Endothelial cell of umbilical vein (primary cell): ENCODE measurements around the gene PRAMEF1. TPM values are rescaled to one million over a fixed set of nuclear protein-coding genes. Genes with fewer than 3 reads are reported as not detected.
"Not testable (repeated sequence)": the region's sequence is repeated elsewhere in the genome, so short reads cannot be mapped to it uniquely, and the experiment has no call there.

ENCODE experiments used
- BruUV-seq: library from RNA; stranded (reverse); fragments of 400-500 nt; replicated peaks from 2 replicates; lab custom pipeline; 2021; lab: Mats Ljungman, UMichigan
- CTCF ChIA-PET: fragments of 300-600, 350-600 bp; sonication (Branson Sonifier 250); formaldehyde crosslinking; loops from one replicate; lab custom pipeline; 2021; ENCODE audit warnings: antibody characterized with exemption, inconsistent platforms; lab: Charles Lee
- POLR2A ChIA-PET: fragments of 300-600, 350-600 bp; sonication (Branson Sonifier 250); formaldehyde crosslinking; loops from one replicate; lab custom pipeline; 2021; ENCODE audit warnings: antibody characterized with exemption, inconsistent platforms; lab: Charles Lee
- DNase-seq: peaks from one replicate; pipeline ENCODE4 v3.0.0-alpha.2; 2011; ENCODE audit warnings: low read depth, low spot score
- FAIRE-seq: peaks from 2 replicates; lab custom pipeline; 2011; peaks lifted over from hg19 to GRCh38; lab: Jason Lieb, UNC
- H2AFZ ChIP-seq: 2 replicates; pipeline ENCODE4 v1.6.0; 2012; ENCODE audit warnings: low read depth, low read length, control low read depth, inconsistent platforms
- H3K27ac ChIP-seq: 2 replicates; pipeline ENCODE4 v1.5.1; 2011; ENCODE audit warnings: low read depth, mild to moderate bottlenecking, control low read depth, low read length, moderate library complexity; ENCODE audit not compliant: insufficient read depth
- H3K27me3 ChIP-seq, 2 experiments: 2 replicates each; pipeline versions ENCODE4 v1.6.0 to v1.6.1; 2011; ENCODE audit warnings: low read length in 2 of 2, mixed read lengths in 1 of 2; ENCODE audit not compliant: control insufficient read depth in 2 of 2, insufficient read depth in 2 of 2
- H3K36me3 ChIP-seq, 2 experiments: 2 replicates in 1 of 2; 3 replicates in 1 of 2; pipeline ENCODE4 v1.5.1; 2011; ENCODE audit warnings: low read length in 2 of 2, mild to moderate bottlenecking in 1 of 2, moderate library complexity in 1 of 2; ENCODE audit not compliant: control insufficient read depth in 2 of 2, insufficient read depth in 2 of 2; ENCODE audit errors: extremely low read depth in 1 of 2
- H3K4me1 ChIP-seq: 3 replicates; pipeline ENCODE4 v1.5.1; 2011; ENCODE audit warnings: mild to moderate bottlenecking, low read length; ENCODE audit not compliant: control insufficient read depth, insufficient read depth; ENCODE audit errors: extremely low read depth
- H3K4me2 ChIP-seq: 2 replicates; pipeline ENCODE4 v1.6.1; 2011; ENCODE audit warnings: low read length, control low read depth, mixed read lengths; ENCODE audit not compliant: insufficient read depth
- H3K4me3 ChIP-seq, 3 experiments: fragments of 200-600 bp in 1 of 3; sonication (generic), shearing (Covaris generic) in 1 of 3; replicated peaks in 1 of 3; 2 replicates each; pipeline ENCODE4 v1.5.1; 2011 to 2016; ENCODE audit warnings: control low read depth in 3 of 3, low read length in 3 of 3, mild to moderate bottlenecking in 2 of 3, inconsistent platforms in 1 of 3, low read depth in 1 of 3, moderate library complexity in 1 of 3; ENCODE audit not compliant: insufficient read depth in 1 of 3
- H3K79me2 ChIP-seq: 2 replicates; pipeline ENCODE4 v1.6.0; 2012; ENCODE audit warnings: low read length, inconsistent platforms; ENCODE audit not compliant: control insufficient read depth, insufficient read depth
- H3K9ac ChIP-seq: replicated peaks from 2 replicates; pipeline ENCODE3; 2011; ENCODE audit warnings: low read length, control low read depth; ENCODE audit not compliant: insufficient read depth; ENCODE audit errors: extremely low read depth
- H3K9me1 ChIP-seq: replicated peaks from 3 replicates; pipeline ENCODE4 v1.6.0; 2011; ENCODE audit warnings: mild to moderate bottlenecking, low read length; ENCODE audit not compliant: control insufficient read depth, insufficient read depth; ENCODE audit errors: extremely low read depth
- H3K9me3 ChIP-seq: replicated peaks from 2 replicates; pipeline ENCODE4 v1.5.1; 2012; ENCODE audit warnings: low read length, inconsistent platforms; ENCODE audit not compliant: control insufficient read depth, insufficient read depth
- H4K20me1 ChIP-seq: replicated peaks from 2 replicates; pipeline ENCODE3; 2011; ENCODE audit warnings: mild to moderate bottlenecking, low read length; ENCODE audit not compliant: control insufficient read depth, insufficient read depth; ENCODE audit errors: extremely low read depth
- EZH2 ChIP-seq: IDR thresholded peaks from 2 replicates; pipeline ENCODE4 v1.6.1; 2012; ENCODE audit warnings: borderline replicate concordance, low read depth, mild to moderate bottlenecking, moderate library complexity, low read length, inconsistent platforms; ENCODE audit not compliant: severe bottlenecking
- FOS ChIP-seq: IDR thresholded peaks from 2 replicates; pipeline ENCODE4 v1.6.1; 2011; ENCODE audit warnings: mild to moderate bottlenecking, low read length, moderate library complexity, borderline replicate concordance; ENCODE audit not compliant: insufficient read depth
- GATA2 ChIP-seq: IDR thresholded peaks from 2 replicates; pipeline ENCODE4 v1.7.0; 2011; ENCODE audit warnings: low read depth, mild to moderate bottlenecking, moderate library complexity, mixed read lengths, low read length; ENCODE audit not compliant: insufficient read length, insufficient read depth
- JUN ChIP-seq: IDR thresholded peaks from 2 replicates; pipeline ENCODE4 v1.6.1; 2011; ENCODE audit warnings: borderline replicate concordance, low read depth; ENCODE audit not compliant: insufficient read length, insufficient read depth
- MAX ChIP-seq: IDR thresholded peaks from 2 replicates; pipeline ENCODE4 v1.6.1; 2011; ENCODE audit not compliant: insufficient read depth, insufficient read length
- MYC ChIP-seq: IDR thresholded peaks from one replicate; pipeline ENCODE4 v1.6.1; 2011; ENCODE audit warnings: mild to moderate bottlenecking, low read depth, low read length
- POLR2A ChIP-seq: IDR thresholded peaks from 2 replicates; pipeline ENCODE4 v1.6.1; 2012; ENCODE audit warnings: low read depth, mild to moderate bottlenecking, control low read depth, low read length
- POLR2AphosphoS5 ChIP-seq: IDR thresholded peaks from 2 replicates; pipeline ENCODE4 v1.6.1; 2012; ENCODE audit warnings: low read depth, mild to moderate bottlenecking, control low read depth, low read length, moderate library complexity; ENCODE audit not compliant: insufficient read depth
- dilution Hi-C: fragments of 300-500 bp; cut with MboI; formaldehyde crosslinking; loops from one replicate; pipeline ENCODE4 v1.15.0; 2019; ENCODE audit warnings: low sequenced_read_pairs; ENCODE audit not compliant: extremely low pct_ligation_motif_present
- intact Hi-C: fragments of 100-400 bp; cut with micrococcal nuclease; formaldehyde crosslinking; loops from one replicate; pipeline ENCODE4 v1.10.0; 2022
- polyA plus RNA-seq, 4 experiments: library from polyadenylated mRNA; depleted of rRNA in 3 of 4; stranded (reverse) in 3 of 4; unstranded in 1 of 4; fragments of >200 nt; gene quantifications; 2 replicates each; pipeline versions ENCODE4 v1.2.1 to v1.2.3, GENCODE V29; 2011 to 2012; ENCODE audit warnings: missing spikeins in 1 of 4
- total RNA-seq: library from RNA; stranded (reverse); gene quantifications from 2 replicates; pipeline ENCODE4 v1.2.3, GENCODE V29; 2021
- TF ChIP-seq, protein P1 (sequence below), 2 donors: IDR thresholded peaks; 1 replicate in 1 of 2; 2 replicates in 1 of 2; pipeline ENCODE4 v1.5.1; 2011; ENCODE audit warnings: low read length in 2 of 2, mild to moderate bottlenecking in 2 of 2, moderate library complexity in 2 of 2, control low read depth in 1 of 2, inconsistent platforms in 1 of 2, low read depth in 1 of 2; ENCODE audit not compliant: insufficient read depth in 1 of 2; ENCODE audit errors: extremely low read depth in 1 of 2

Gene PRAMEF1
- total and polyA plus RNA-seq, 2 donors (not counting 3 experiments of a cell fraction or from before 2014, with no cell fraction given): not detected

- no peaks in the 10 kb centered on the region for H4K20me1 ChIP-seq
- no peak for FAIRE-seq
- TF ChIP-seq GATA2 (no peak), JUN (no peak), MYC (no peak), POLR2AphosphoS5 (no peak), FOS (no peak), EZH2 (no peak), POLR2A (no peak), MAX (no peak)
- TF ChIP-seq, protein P1, sequence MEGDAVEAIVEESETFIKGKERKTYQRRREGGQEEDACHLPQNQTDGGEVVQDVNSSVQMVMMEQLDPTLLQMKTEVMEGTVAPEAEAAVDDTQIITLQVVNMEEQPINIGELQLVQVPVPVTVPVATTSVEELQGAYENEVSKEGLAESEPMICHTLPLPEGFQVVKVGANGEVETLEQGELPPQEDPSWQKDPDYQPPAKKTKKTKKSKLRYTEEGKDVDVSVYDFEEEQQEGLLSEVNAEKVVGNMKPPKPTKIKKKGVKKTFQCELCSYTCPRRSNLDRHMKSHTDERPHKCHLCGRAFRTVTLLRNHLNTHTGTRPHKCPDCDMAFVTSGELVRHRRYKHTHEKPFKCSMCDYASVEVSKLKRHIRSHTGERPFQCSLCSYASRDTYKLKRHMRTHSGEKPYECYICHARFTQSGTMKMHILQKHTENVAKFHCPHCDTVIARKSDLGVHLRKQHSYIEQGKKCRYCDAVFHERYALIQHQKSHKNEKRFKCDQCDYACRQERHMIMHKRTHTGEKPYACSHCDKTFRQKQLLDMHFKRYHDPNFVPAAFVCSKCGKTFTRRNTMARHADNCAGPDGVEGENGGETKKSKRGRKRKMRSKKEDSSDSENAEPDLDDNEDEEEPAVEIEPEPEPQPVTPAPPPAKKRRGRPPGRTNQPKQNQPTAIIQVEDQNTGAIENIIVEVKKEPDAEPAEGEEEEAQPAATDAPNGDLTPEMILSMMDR (IDR thresholded peaks at IDR 0.05; ENCODE audit: extremely low read depth in 1 of 2, insufficient read depth in 1 of 2, low read depth in 1 of 2, low read length in 2 of 2): no peak
- intact Hi-C loops (no loop called here), dilution Hi-C loops (no loop called here)
- BruUV-seq: no TSS peak
- H3K36me3 ChIP-seq: no peaks in the 10 kb centered on the region
- H3K4me3 ChIP-seq: no peak overlapping the region
- no peak for DNase-seq
- H3K27ac ChIP-seq: no peak overlapping the region
- H3K9me3 ChIP-seq: no peaks in the 10 kb centered on the region
- no peak overlapping the region for H2AFZ ChIP-seq
- ChIA-PET CTCF (no interaction called here), POLR2A (no interaction called here)
- no peaks in the 10 kb centered on the region for H3K9me1 ChIP-seq
- H3K4me1 ChIP-seq: no peaks in the 10 kb centered on the region
- H3K9ac ChIP-seq: no peak overlapping the region
- H3K4me2 ChIP-seq: no peak overlapping the region
- no peaks in the 10 kb centered on the region for H3K27me3 ChIP-seq
- H3K79me2 ChIP-seq: no peaks in the 10 kb centered on the region
These were observed 20.2 kb downstream of the PRAMEF1 start for GRCh38 chr1:12811409-12811784.

DNA sequence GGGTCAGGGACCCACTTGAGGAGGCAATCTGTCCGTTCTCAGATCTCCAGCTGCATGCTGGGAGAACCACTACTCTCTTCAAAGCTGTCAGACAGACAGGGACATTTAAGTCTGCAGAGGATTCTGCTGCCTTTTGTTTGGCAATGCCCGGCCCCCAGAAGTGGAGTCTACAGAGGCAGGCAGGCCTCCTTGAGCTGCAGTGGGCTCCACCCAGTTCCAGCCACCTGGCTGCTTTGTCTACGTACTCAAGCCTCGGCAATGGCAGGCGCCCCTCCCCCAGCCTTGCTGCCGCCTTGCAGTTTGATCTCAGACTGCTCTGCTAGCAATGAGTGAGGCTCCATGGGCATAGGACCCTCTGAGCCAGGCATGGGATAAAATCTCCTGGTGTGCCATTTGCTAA lies 27.9 kb downstream of the PRAMEF1 start:
- H4K20me1 ChIP-seq, BruUV-seq, H3K27me3 ChIP-seq, H3K36me3 ChIP-seq, H3K4me1 ChIP-seq, H3K9ac ChIP-seq, H2AFZ ChIP-seq, intact Hi-C loops, CTCF ChIA-PET, H3K4me3 ChIP-seq, FAIRE-seq, H3K9me1 ChIP-seq, dilution Hi-C loops, H3K27ac ChIP-seq, DNase-seq, H3K4me2 ChIP-seq, H3K9me3 ChIP-seq, H3K79me2 ChIP-seq, POLR2A ChIA-PET: not testable (repeated sequence)

GRCh38 chr1:12831310-12831709 lies 40.1 kb downstream of the PRAMEF1 start, which contains the start of gene PRAMEF11:
Gene PRAMEF11, minus strand, starts transcription at chr1:12831410. Its CDS starts 2,621 bp downstream, at chr1:12828789.
- dilution Hi-C loops, H3K9me1 ChIP-seq, H3K36me3 ChIP-seq, H3K4me3 ChIP-seq, CTCF ChIA-PET, H3K4me2 ChIP-seq, BruUV-seq, H3K79me2 ChIP-seq, H3K4me1 ChIP-seq, intact Hi-C loops, H3K27ac ChIP-seq, H4K20me1 ChIP-seq, H3K27me3 ChIP-seq, H3K9me3 ChIP-seq, FAIRE-seq, DNase-seq, H3K9ac ChIP-seq, POLR2A ChIA-PET, H2AFZ ChIP-seq: not testable (repeated sequence)
